GM20000 (cell line): ENCODE results near the gene IGF2BP3.

Experiments
- DNase-seq: peaks from one replicate; pipeline ENCODE4 v3.0.0; 2012; ENCODE audit warnings: low spot score
- TF ChIP-seq, protein P1 (sequence below): IDR thresholded peaks from 2 replicates; pipeline ENCODE4 v1.5.1; 2012; ENCODE audit warnings: mild to moderate bottlenecking, control low read depth; ENCODE audit errors: extremely low read depth, missing control alignments

The IGF2BP3 gene

DNA sequence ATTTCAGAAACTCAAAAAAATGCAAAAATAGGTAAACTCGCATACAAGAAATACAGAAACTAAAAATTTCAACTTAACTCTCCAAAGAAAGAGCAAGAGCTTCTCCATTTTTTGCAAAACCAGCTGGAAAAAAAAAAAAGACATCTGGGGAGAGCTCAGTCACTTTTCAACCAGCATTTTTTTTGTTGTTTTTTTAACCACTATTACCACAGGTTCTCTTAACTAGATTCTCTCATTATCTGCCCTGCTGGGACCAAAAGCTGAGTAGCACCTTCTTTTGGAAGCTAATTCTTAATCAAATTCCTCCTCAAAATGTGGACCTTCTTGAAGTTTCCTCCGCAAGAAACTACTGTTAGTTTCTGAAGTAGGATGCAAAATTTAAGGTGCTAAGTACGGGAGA, 14.2 kb downstream of the IGF2BP3 start:
- TF ChIP-seq, protein P1, sequence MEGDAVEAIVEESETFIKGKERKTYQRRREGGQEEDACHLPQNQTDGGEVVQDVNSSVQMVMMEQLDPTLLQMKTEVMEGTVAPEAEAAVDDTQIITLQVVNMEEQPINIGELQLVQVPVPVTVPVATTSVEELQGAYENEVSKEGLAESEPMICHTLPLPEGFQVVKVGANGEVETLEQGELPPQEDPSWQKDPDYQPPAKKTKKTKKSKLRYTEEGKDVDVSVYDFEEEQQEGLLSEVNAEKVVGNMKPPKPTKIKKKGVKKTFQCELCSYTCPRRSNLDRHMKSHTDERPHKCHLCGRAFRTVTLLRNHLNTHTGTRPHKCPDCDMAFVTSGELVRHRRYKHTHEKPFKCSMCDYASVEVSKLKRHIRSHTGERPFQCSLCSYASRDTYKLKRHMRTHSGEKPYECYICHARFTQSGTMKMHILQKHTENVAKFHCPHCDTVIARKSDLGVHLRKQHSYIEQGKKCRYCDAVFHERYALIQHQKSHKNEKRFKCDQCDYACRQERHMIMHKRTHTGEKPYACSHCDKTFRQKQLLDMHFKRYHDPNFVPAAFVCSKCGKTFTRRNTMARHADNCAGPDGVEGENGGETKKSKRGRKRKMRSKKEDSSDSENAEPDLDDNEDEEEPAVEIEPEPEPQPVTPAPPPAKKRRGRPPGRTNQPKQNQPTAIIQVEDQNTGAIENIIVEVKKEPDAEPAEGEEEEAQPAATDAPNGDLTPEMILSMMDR, result no peak

DNA sequence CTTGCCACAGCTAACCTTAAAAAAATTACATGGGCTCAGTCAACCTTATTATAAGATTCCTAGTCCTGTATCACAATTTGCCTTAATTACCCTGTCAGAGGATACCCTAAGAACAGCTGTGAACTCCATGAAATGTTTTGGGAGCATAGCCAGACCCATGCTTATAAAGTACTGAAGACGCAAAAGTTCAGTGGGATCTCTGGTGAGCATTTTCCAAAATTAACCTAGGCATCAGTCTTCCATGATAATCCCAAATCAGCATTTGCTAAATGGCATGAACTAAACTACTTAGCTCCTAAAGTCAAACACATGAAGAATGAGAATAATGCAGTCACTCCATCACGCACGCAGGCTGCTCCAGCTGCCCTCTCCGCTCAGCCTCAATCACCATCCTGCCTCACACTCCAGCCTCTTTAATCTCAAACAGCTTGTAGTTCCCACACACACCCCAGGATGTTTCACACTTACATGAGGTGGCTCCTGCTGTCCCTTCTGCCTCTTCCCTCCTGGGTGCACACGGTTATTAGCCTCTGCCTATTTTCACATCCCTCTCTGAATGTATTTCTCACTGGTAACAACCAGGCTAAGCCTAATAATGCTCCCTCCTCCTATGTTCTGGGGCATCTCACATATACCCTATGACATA, 15.3 kb downstream of the IGF2BP3 start:
- TF ChIP-seq, protein P1, result no peak
- no peak for DNase-seq

More for the DNA sequence above, 14.2 kb downstream of the IGF2BP3 start:
- no peak for DNase-seq

DNA sequence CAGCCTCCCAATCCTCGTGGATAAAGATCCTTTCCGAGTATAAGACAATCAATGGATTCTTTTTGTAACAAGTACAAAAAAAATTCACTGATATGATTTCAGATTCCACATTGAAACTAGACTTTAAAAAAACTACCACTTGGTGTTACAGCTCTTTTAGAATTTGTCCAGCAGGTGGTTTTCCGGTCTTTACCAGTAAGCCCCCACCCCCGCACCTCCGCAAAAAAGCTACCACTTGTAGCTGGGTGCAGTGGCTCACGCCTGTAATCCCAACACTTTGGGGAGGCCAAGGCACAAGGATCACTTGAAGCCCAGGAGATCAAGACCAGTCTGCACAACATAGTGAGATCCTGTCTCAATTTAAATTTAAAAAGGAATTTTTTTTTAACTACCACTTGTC, 19.8 kb downstream of the IGF2BP3 start:
- DNase-seq, result no peak
- TF ChIP-seq, protein P1, result no peak

DNA sequence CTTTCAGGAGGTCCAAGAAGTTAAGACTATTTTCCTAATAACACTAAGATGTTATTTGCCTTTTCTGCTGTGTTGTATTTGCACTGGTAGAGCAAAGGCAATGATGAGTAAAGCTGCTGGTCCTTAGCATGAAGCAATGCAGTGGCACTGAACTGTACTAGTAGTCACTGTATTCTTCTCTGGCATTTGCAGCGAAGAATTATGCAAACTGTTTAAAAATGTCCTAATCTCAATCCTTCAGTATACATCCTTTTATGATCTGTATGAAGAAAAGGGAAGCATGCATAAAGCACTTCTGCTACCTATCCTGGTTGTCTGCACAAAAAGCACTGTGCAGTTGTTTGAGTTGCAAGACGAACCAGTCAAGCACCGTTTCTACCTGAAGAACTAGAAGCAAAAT, 20.4 kb downstream of the IGF2BP3 start:
- TF ChIP-seq, protein P1, result no peak
- no peak for DNase-seq

DNA sequence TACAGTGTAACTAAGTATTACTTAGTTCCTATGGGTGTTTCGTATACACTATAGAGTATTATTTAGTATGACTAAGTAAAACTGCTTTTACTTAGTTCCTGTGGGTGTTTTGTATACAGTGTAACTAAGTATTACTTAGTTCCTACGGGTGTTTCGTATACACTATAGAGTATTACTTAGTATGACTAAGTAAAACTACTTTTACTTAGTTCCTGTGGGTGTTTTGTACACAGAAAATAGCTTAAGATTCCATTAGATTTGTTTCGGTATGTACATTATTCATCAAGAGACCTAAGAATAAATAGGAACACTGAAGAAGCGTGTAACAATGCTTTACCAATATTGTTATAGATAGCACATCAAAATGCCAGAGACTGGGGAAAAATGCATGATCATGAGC, 25.0 kb downstream of the IGF2BP3 start:
- no peak for DNase-seq
- TF ChIP-seq, protein P1, result no peak

DNA sequence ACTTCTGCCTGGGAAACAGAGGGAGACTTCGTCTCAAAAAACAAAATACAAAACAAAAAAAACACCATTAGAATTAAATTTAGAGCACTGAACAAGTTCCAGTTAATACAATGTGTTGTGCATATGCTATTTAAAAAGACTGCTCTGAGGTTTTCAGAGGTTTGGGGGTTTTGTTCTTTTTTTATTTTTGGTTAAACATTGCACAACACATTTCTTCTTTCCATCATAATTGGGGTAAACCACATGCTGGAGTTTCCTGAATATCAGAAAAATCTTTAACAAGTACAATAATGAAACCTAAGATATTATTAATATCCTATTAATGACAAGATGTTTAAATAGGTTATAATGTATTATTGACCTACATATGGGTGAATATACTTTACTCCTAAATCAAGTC, 26.3 kb downstream of the IGF2BP3 start:
- TF ChIP-seq, protein P1, result no peak
- DNase-seq, result no peak

DNA sequence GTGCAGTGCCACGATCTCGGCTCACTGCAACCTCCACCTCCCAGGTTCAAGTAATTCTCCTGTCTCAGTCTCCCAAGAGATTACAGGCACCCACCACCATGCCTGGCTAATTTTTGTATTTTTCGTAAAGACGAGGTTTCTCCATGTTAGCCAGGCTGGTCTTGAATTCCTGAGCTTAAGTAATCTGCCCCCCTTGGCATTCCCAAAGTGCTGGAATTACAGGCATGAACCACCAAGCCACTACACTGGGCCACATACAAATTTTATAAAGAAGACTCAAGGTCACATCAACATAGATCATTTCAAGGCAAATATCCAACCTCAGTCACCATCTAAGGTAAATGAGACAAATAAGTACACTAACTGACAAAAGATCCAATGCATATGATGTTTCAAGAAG, 32.1 kb downstream of the IGF2BP3 start:
- no peak for DNase-seq
- TF ChIP-seq, protein P1, result no peak
